Activated T-helper 1 cell treated with anti-CD3 and anti-CD28 coated beads, Interleukin-12 subunit alpha, Interleukin-12 subunit beta, Interleukin-2, Interleukin-4 antibody, amounts not matched to agents 30 ng/mL and 10 ng/mL and 1 ng/mL, durations not matched to agents 14 hours and 24 hours and 36 hours (primary cell): ENCODE data around the gene SLU7. TPM values are rescaled to one million over a fixed set of nuclear protein-coding genes. Genes with fewer than 3 reads are reported as not detected.
"Not testable (repeated sequence)": the region's sequence is repeated elsewhere in the genome, so short reads cannot be mapped to it uniquely, and the experiment has no call there.

ENCODE experiments used
- DNase-seq: peaks from one replicate; pipeline ENCODE4 v3.0.0; 2021; ENCODE audit warnings: low spot score
- H3K27ac Mint-ChIP-seq: one replicate; pipeline ENCODE4 v1.8.0; 2021; ENCODE audit warnings: mild to moderate bottlenecking, mixed read lengths
- H3K27me3 Mint-ChIP-seq: one replicate; pipeline ENCODE4 v1.8.0; 2022; ENCODE audit warnings: mild to moderate bottlenecking, moderate library complexity, mixed read lengths; ENCODE audit not compliant: insufficient read depth
- H3K36me3 Mint-ChIP-seq: one replicate; pipeline ENCODE4 v1.8.0; 2021; ENCODE audit warnings: low read depth, mixed read lengths
- H3K4me1 Mint-ChIP-seq: one replicate; pipeline ENCODE4 v1.8.0; 2021; ENCODE audit warnings: low read depth, mixed read lengths
- H3K4me3 Mint-ChIP-seq: one replicate; pipeline ENCODE4 v1.8.0; 2021; ENCODE audit warnings: mild to moderate bottlenecking, moderate library complexity, mixed read lengths
- H3K9me3 Mint-ChIP-seq: one replicate; pipeline ENCODE4 v1.8.0; 2021; ENCODE audit warnings: mixed read lengths
- intact Hi-C: fragments of 100-400 bp; cut with micrococcal nuclease; formaldehyde crosslinking; loops from one replicate; pipeline ENCODE4 v1.15.1; 2024
- total RNA-seq: library from RNA; stranded (reverse); gene quantifications from 2 replicates; pipeline ENCODE4 v1.2.3, GENCODE V29; 2022

The SLU7 gene
- total RNA-seq, 1 donor from 2014 or later: 37.4 TPM

- H3K27ac Mint-ChIP-seq: no peak overlapping the region
- H3K27me3 Mint-ChIP-seq: peaks cover 2% of the 10 kb centered on the region
- peaks cover 19% of the 10 kb centered on the region for H3K9me3 Mint-ChIP-seq
- intact Hi-C loops: no loop called here
- peaks cover 7% of the 10 kb centered on the region for H3K36me3 Mint-ChIP-seq
- DNase-seq: no peak
- no peak overlapping the region for H3K4me3 Mint-ChIP-seq
- peaks cover 74% of the 10 kb centered on the region for H3K4me1 Mint-ChIP-seq
These were observed 26.3 kb upstream of the SLU7 start for GRCh38 chr5:160445132-160445531.

DNA sequence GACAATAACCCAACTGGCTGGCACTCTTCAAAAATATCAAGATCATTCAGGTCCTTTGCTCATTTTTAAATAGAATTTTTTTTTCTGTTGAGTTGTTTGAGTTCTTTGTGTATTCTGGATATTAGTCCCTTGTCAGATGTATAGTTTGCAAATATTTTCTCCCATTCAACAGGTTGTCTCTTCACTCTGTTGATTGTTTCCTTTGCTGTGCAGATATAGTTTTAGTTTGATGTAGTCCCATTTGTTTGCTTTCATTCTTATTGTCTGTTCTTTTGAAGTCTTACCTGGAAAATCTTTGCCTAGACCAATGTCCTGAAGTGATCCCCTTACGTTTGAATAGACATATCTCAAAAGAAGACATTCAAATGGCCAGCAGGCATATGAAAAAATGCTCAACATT, 25.5 kb upstream of the SLU7 start:
- Mint-ChIP-seq H3K4me1 (peaks cover 69% of the 10 kb centered on the region), H3K9me3 (peaks cover 13% of the 10 kb centered on the region), H3K27ac (no peak overlapping the region), H3K27me3 (peaks cover 2% of the 10 kb centered on the region), H3K36me3 (peaks cover 5% of the 10 kb centered on the region), H3K4me3 (no peak overlapping the region)
- no peak for DNase-seq
- intact Hi-C loops: no loop called here

DNA sequence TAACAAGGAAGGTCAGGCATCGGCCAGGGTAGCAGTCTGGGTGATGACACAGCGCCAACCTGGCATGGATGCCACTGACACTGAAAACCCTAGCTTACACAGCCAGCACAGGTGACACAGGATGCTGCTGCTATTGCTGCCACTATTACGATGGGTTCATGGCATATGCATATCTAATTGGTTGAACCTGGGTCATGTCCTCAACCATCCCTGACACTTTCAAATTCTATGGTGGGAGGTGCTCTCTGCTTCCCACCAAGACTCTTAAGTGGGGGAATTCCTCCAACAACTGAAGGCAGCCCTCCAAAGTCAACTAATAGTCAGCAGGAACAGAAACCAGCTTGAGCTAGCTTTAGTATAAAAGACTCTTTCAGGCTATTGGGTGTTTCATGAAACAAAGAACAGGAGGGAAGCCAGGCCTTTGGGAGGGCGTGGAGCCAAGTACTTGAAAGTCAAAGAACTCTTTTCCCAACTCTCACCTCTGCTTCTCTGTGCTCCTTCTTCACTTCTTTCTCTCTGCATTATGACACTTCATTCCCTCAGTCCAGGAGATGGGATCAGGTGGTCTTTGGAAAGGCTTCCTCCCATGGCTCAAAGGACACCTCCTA, 24.0 kb upstream of the SLU7 start:
- Mint-ChIP-seq H3K27ac (no peak overlapping the region), H3K27me3 (peaks cover 2% of the 10 kb centered on the region), H3K4me1 (peaks cover 77% of the 10 kb centered on the region), H3K36me3 (peaks cover 4% of the 10 kb centered on the region), H3K9me3 (peaks cover 9% of the 10 kb centered on the region), H3K4me3 (no peak overlapping the region)
- DNase-seq: no peak
- intact Hi-C loops: no loop called here

- peaks cover 5% of the 10 kb centered on the region for H3K27me3 Mint-ChIP-seq
- no peaks in the 10 kb centered on the region for H3K36me3 Mint-ChIP-seq
- peak overlapping the region; percentile 54 for H3K27ac Mint-ChIP-seq
- intact Hi-C loops: no loop called here
- peaks cover 9% of the 10 kb centered on the region for H3K9me3 Mint-ChIP-seq
- H3K4me1 Mint-ChIP-seq: peaks cover 81% of the 10 kb centered on the region
- peak overlapping the region; percentile 23 for H3K4me3 Mint-ChIP-seq
- DNase-seq: no peak
These were observed 22.5 kb upstream of the SLU7 start for GRCh38 chr5:160441311-160441781.

DNA sequence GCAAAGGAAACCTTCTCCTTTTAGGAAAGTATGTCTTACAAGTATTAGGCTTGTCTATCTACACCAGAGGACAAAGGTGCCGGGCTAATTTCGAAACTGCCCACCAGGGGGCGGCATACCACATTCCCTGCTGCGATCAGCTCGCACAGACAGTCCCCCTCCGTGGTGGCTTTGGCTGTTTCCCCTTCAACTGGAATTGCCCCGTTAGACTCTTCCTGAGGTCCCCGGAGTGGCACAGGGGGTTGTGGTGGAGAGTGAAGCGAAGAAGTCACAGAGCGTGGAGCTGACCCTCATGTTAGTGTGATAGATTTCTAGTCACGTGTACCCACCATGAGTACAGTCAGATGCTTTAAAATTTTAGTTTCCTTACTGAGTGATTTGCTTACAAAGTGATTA, 20.3 kb upstream of the SLU7 start:
- peaks cover 5% of the 10 kb centered on the region for H3K27me3 Mint-ChIP-seq
- no peaks in the 10 kb centered on the region for H3K36me3 Mint-ChIP-seq
- H3K4me3 Mint-ChIP-seq: peak overlapping the region; percentile 82
- H3K9me3 Mint-ChIP-seq: peaks cover 3% of the 10 kb centered on the region
- intact Hi-C loops: loop anchor here (1.0 to 10.0 kb wide), 8 partner anchors 11 to 946 kb away; partner anchors contain the start of gene PTTG1
- peak overlapping the region; percentile 96 for H3K27ac Mint-ChIP-seq
- H3K4me1 Mint-ChIP-seq: peaks cover 74% of the 10 kb centered on the region
- DNase-seq: peak; percentile 81

- peak overlapping the region; percentile 96 for H3K27ac Mint-ChIP-seq
- no peaks in the 10 kb centered on the region for H3K36me3 Mint-ChIP-seq
- peak overlapping the region; percentile 82 for H3K4me3 Mint-ChIP-seq
- peaks cover 3% of the 10 kb centered on the region for H3K27me3 Mint-ChIP-seq
- H3K9me3 Mint-ChIP-seq: no peaks in the 10 kb centered on the region
- peak; percentile 60 for DNase-seq
- peaks cover 67% of the 10 kb centered on the region for H3K4me1 Mint-ChIP-seq
- intact Hi-C loops: loop anchor here (1.0 to 10.0 kb wide), 10 partner anchors 12 to 946 kb away; partner anchors contain the start of gene PTTG1
These were observed 19.7 kb upstream of the SLU7 start for GRCh38 chr5:160438316-160439204.

GRCh38 chr5:160437271-160437670, 18.4 kb upstream of the SLU7 start:
- Mint-ChIP-seq H3K4me3 (no peak overlapping the region), H3K36me3 (no peaks in the 10 kb centered on the region), H3K27ac (no peak overlapping the region), H3K4me1 (peaks cover 55% of the 10 kb centered on the region), H3K9me3 (no peaks in the 10 kb centered on the region), H3K27me3 (peaks cover 3% of the 10 kb centered on the region)
- DNase-seq: no peak
- intact Hi-C loops: loop anchor here (5.0 to 10.0 kb wide), 3 partner anchors 220 to 948 kb away; no protein-coding TSS in a partner anchor

DNA sequence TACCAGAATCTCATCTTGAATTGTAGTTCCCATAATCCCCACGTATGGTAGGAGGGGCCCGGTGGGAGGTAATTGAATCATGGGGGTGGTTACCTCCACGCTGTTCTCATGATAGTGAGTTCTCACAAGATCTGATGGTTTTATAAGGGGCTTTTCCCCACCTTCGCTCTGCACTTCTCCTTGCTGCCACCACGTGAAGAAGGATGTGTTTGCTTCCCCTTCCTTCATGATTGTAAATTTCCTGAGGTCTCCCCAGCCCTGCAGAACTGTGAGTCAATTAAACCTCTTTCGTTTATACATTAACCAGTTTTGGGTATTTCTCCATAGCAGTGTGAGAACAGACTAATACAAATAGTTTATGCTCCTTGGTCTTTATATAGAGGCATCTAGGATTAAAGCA, 17.8 kb upstream of the SLU7 start:
- H3K9me3 Mint-ChIP-seq, H3K27me3 Mint-ChIP-seq, H3K27ac Mint-ChIP-seq, DNase-seq, H3K36me3 Mint-ChIP-seq, H3K4me3 Mint-ChIP-seq: not testable (repeated sequence)
- peaks cover 49% of the 10 kb centered on the region for H3K4me1 Mint-ChIP-seq
- intact Hi-C loops: loop anchor here (5.0 to 10.0 kb wide), 3 partner anchors 221 to 948 kb away; no protein-coding TSS in a partner anchor

GRCh38 chr5:160436017-160436416, 17.1 kb upstream of the SLU7 start:
- Mint-ChIP-seq H3K36me3 (no peaks in the 10 kb centered on the region), H3K4me3 (no peak overlapping the region), H3K27ac (no peak overlapping the region), H3K9me3 (no peaks in the 10 kb centered on the region), H3K4me1 (peaks cover 43% of the 10 kb centered on the region), H3K27me3 (peaks cover 3% of the 10 kb centered on the region)
- no peak for DNase-seq
- intact Hi-C loops: loop anchor here (5.0 to 10.0 kb wide), 3 partner anchors 221 to 949 kb away; no protein-coding TSS in a partner anchor

DNA sequence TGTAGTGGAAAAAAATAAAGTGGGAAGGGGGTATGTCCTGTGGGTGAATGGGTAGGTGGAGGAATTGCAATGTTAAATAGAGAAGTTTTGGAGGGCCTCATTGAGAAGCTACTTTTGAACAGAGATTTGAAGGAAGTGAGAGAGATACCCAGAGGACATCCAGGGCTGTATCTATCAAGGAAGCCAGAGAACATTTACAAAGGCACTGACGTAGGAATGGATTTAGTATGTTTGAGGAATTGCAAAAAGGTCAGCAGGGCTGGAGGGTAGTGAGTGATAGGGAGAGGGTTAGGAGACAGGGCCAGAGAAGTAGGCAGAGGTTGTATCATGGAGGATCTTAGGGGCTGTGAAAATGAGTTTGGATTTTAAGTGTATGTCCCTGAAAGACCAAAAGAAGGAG, 16.7 kb upstream of the SLU7 start:
- Mint-ChIP-seq H3K36me3 (no peaks in the 10 kb centered on the region), H3K27ac (no peak overlapping the region), H3K27me3 (peaks cover 3% of the 10 kb centered on the region), H3K9me3 (no peaks in the 10 kb centered on the region), H3K4me3 (no peak overlapping the region), H3K4me1 (peaks cover 38% of the 10 kb centered on the region)
- DNase-seq: no peak
- intact Hi-C loops: loop anchor here (5.0 to 10.0 kb wide), 3 partner anchors 222 to 949 kb away; no protein-coding TSS in a partner anchor

DNA sequence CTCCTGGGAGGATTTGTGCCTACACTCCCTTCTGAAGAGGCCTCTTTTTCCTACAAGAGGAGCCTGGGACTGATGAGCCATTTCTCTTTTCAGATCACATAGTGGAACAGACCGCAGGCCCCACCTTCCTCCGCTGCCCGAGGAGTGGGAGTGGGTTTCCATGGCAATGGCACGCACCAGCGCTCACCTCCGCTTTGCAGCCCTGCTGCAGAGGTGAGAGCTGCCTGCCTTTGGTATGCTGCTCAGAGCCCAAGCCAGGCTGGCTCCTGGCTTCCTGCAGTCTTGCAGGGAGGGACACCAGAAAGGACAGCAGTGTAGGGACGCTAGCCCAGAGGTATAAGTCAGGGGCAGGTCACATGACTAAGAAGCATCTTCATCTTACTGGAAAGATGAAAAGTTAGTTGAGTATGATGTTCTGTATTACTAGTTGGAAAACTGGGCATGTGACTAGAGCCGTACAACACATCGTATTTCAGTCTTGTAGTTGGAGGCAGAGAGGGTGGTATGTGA, 15.2 kb upstream of the SLU7 start:
- Mint-ChIP-seq H3K9me3 (no peaks in the 10 kb centered on the region), H3K36me3 (peaks cover 6% of the 10 kb centered on the region), H3K27ac (peak overlapping the region; percentile 13), H3K4me3 (no peak overlapping the region), H3K27me3 (peaks cover 3% of the 10 kb centered on the region), H3K4me1 (peaks cover 28% of the 10 kb centered on the region)
- no peak for DNase-seq
- intact Hi-C loops: loop anchor here (10.0 kb wide), 2 partner anchors 541 to 951 kb away; no protein-coding TSS in a partner anchor

DNA sequence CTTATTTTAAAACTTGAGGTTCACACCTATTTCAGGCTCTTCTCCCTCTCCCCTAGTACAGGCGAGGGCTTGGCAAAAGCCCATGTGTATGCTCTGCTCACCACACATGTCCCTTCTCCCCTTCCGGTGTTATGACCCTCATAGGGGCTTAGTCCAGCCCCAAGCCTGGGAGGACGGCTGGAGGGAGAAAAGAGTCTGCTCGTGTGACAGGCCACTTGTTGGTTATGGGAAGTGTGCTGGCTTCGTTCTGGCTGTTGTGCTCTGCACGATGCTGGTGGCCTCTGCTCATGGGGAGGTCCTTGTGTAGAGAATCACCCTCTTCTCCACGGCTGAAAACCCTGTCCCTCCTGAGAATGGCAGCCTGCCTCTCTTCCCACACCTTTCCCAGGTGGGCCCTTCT, 13.9 kb upstream of the SLU7 start:
- no peak overlapping the region for H3K27ac Mint-ChIP-seq
- peaks cover 10% of the 10 kb centered on the region for H3K36me3 Mint-ChIP-seq
- H3K4me3 Mint-ChIP-seq: no peak overlapping the region
- H3K9me3 Mint-ChIP-seq: no peaks in the 10 kb centered on the region
- peaks cover 17% of the 10 kb centered on the region for H3K4me1 Mint-ChIP-seq
- intact Hi-C loops: loop anchor here (10.0 kb wide), 2 partner anchors 542 to 952 kb away; no protein-coding TSS in a partner anchor
- no peak for DNase-seq
- H3K27me3 Mint-ChIP-seq: peaks cover 3% of the 10 kb centered on the region
